ENCODE results near the gene RITA1. TPM values are rescaled to one million over a fixed set of nuclear protein-coding genes. Genes with fewer than 3 reads are reported as not detected.
"Not testable (repeated sequence)": the region's sequence is repeated elsewhere in the genome, so short reads cannot be mapped to it uniquely, and the experiment has no call there.

Gene RITA1, protein sequence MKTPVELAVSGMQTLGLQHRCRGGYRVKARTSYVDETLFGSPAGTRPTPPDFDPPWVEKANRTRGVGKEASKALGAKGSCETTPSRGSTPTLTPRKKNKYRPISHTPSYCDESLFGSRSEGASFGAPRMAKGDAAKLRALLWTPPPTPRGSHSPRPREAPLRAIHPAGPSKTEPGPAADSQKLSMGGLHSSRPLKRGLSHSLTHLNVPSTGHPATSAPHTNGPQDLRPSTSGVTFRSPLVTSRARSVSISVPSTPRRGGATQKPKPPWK
- 16.3 TPM for total RNA-seq
- long read RNA-seq, transcript RITA1-201 (4 exons, 2,053 nt) = major isoform, 42 of 60 reads
- long read RNA-seq, transcript RITA1-202 (4 exons, 2,041 nt) = minor isoform, 6 of 60 reads
- long read RNA-seq, partial matches to known transcripts = 8 of 60 reads
- long read RNA-seq, other reads (novel, unspliced or antisense) = 0 of 60 reads

DNA sequence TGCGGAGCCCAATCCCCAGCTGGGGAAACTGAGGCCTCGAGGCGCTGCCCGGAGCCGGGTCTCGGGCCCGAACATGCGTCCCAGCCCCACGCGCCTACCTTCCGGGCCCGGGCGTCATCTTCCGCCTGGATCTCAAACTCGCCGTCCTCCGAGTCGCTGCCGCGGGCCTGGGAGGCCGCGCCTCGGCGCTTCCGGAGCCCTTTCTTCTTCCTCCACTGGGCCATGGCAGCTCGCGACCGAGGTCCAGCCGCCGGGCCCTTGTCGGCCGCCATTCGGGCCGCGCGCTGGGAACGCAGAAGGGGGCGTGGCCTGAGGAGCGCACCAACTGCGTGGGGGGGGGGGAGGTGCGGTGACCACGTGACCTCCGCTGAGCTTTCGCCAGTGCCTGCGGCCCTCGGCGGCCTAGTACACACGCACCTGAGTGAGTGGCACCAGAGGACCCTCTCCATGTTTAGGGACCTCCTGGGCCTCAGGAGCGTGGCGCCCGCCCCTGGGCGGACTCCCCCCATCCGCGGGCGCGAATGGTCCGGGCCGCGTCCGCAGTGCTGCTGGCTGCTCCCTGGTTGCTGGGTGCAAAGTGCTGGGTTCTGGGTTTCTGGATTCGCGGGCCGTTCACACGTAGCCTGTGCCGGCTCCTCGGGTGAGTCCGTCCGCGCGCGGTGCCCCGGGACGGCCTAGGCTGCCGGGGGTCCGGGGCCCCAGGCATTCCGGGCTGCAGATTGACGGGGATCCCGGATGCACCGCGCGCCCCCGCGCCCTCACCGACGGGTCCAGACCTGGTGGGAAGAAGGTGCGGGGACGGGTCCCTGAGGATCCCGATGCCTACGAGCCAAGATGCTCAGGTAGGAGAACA lies at the start of gene RITA1, which contains the start of gene DDX54:
Gene RITA1, plus strand, starts transcription at position 542 of the 853 bp plus-strand sequence. CDS start 1,026 bp downstream, outside the sequence.
Gene DDX54, minus strand, starts transcription at position 299 of the 853 bp plus-strand sequence. Its CDS starts 27 bp downstream, at position 272.
- DNase-seq = peak; percentile 85
- intact Hi-C loops (cut with DNase I) = loop anchor here (10.0 kb wide), 1 partner anchor 239 kb away; the partner anchor contains the start of gene SDSL
- ATAC-seq (ENCODE audit: poor library complexity) = peak; percentile 94

DNA sequence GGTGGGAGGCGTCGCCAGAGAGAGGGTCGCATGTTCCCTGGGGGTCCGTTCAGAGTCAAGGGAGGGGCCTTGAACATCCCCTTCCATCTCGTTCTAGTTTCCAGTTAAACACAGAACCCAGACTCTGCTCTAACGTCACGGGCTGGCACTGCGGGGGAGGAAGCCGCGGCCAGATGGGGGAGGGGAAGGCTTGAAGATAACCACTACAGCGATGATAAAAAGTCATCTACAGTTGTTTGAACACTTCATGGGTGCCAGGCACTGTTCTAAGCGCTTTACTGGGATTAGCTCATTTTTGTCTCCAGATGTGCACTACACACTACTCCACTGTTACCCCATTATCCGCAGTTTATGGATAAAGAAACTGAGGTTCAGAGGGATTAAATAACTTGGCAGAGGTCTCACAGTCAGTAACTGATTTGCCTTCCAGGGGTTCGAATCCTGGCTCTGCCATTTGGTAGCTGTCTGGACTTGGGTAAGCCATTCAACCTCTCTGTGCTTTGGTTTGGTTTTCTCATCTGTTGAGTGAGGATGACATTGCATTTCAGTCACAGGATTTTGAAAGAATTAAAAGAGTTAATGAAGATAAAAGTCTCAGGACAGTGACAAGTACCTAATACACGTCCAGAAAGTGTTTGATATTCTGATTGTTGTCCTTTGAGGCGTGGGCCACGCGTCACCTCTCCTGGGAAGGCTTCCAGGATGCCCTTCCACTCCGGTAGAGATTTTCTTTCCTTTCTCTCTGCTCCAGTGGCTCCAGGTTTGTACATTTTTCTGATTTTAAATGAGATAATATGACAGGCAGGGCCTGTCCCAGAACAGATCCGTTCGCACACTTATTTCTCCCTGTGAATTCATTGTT lies 49.2 kb upstream of the RITA1 start:
- ATAC-seq (ENCODE audit: poor library complexity) (no peak), DNase-seq (peak; percentile 35)
- intact Hi-C loops (cut with DNase I) = no loop called here

DNA sequence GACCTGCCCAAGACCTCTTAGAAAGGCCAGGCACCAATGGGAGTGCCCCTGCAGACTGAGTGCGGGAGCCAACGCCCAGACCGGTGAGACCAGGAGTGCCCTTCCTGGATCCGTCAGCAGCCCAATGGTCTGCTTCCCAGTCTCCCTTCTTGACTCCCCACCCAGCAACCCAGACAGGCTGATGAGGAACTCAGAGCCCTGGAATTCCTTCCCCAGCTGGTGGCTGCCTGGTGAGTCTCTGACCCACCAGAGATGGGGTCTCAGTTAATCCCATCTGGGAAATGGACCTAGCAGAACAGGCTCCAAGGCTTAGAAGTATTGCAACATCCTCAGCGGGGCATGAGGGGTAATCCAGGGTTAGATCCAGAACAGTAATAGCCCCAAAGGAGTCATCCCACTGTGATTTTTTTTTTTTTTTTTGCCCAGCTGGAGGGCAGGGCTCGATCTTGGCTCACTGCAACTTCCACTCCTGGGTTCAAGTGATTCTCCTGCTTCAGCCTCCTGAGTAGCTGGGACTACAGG lies 48.5 kb upstream of the RITA1 start:
- peak; percentile 37 for DNase-seq
- no peak for ATAC-seq (ENCODE audit: poor library complexity)

DNA sequence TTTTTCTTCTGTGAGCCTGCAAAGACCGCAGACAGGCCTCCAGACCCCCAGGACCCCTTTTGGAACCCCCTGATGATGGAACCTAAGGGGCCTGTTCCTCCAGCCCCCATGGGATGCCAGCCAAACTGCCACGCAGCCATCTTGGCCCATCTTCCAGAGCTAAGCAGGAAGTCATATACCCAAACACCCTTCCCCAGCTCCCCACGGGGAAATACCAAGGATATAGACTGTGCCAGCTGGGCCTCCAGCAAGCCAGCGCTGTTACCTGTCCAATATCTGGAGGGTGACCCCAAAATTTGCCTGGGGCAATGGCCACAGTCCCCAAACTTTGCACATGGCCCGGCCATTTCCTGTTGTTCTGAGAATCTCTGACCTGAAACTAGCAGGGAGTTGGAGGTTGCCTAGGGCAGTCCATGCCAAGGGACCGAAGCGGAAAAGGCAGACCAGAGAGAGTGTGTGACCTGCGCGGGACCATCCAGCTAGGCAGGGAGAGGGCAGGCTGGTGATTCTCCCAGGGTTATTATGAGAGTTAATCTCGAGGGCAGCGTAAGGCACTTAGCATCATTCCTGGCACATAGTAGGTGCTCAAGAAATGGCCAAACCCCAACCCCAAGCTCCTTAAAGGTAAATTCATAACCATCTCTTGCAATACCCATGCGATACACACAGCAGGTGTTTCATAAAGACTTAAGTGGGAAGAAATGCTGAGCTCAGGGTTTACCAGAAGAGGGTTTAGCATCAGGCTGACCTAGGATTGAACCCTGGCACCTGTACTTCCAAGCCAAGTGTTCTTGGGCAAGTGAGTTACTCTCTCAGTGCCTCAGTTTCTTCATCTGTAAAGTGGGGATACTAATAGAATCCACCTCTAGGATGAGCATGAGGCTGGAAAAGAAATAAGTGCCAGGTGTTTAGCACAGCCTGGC lies 47.4 kb upstream of the RITA1 start:
- intact Hi-C loops (cut with DNase I) = no loop called here
- no peak for ATAC-seq (ENCODE audit: poor library complexity)
- DNase-seq = peak; percentile 8

More for the DNA sequence above, 48.5 kb upstream of the RITA1 start:
- intact Hi-C loops (cut with DNase I) = no loop called here

DNA sequence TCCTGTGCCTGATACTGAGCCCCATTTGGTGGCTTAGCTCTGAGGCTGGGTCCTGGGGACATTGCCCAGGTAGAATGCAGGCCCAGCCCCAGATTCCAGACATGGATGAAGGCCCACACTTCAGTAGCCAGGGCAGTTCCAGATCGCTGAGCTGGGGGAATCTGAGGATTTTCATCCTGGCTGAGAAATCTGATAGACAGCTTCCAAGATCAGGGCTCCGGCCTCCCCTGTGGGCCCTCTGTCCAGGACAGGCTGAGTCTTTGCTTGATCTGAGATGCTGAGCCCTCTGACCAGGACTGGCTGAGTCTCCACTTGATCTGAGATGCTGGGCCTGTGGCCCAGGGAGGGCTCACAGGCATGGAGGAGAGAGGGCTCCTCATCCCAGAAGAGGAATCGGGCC lies 46.7 kb upstream of the RITA1 start:
- ATAC-seq (ENCODE audit: poor library complexity) = no peak
- intact Hi-C loops (cut with DNase I) = no loop called here
- DNase-seq = peak; percentile 39

DNA sequence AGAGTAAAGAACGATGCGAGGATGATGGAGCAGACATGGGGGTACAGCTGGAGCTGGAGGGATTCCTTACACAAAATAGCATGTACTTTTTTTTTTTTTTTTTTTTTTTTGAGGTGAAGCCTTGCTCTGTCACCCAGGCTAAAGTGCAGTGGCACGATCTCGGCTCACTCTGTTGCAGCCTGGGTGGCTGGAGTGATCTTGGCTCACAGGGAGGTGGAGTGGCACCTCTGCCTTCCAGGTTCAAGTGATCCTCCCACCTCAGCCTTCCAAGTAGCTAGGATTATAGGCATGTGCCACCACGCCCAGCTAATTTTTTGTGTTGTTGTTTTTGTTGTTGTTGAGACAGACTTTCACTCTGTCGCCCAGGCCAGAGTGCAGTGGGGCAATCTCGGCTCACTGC lies 44.8 kb upstream of the RITA1 start:
- DNase-seq = peak; percentile 17
- ATAC-seq (ENCODE audit: poor library complexity) = no peak

DNA sequence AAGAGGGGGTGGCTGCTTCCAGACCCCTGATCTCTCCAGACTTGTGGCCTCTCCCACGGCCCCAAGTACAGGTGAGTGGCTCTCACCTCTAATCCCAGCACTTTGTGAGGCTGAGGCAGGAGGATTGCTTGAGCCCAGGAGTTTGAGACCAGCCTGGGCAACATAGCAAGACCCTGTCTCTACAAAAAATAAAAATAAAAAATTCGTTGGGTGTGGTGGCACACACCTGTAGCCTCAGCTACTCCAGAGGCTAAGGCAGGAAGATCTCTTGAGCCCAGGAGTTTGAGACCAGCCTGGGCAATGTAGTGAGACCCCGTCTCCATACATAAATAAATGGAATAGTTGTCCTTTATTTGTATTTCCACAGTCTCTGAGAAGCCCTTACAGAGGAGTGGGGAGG lies 43.8 kb upstream of the RITA1 start:
- intact Hi-C loops (cut with DNase I); ATAC-seq (ENCODE audit: poor library complexity): not testable (repeated sequence)
- DNase-seq = peak; percentile 9

More for the DNA sequence above, 44.8 kb upstream of the RITA1 start:
- intact Hi-C loops (cut with DNase I) = no loop called here

DNA sequence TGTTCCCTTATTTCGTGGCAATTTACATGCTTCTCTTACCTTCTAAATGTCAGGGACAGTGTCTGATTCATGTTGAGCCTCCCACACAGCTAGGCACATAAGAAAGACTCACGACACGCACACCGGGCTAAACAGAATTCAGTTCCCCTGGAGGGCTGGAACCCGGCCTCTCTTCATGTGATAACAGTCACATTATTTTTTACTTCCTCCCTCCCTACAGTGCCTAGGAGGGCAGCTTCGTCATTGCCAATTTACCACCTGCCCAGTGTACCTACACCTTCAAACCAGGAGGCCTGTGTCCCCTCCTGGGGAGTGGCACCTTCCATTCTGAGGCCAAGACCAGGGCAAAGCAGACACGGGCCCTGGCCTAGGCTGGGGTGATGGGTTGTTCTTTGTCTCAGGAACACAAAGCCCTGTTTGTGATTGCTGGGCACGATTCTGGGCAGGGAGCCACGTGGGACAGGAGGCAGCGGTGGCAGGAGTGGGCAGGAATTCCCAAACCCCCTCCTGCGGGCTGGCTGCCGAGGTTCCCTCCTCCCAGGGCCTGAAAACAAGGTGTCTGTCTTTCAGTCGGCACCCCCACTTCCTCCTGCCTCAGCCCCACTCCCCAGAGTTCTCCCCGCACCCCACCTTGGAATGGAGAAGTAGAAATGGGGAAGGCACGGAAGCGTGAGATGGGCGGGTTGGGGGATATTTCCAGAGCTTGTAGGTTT lies 43.2 kb upstream of the RITA1 start:
- intact Hi-C loops (cut with DNase I) = no loop called here
- ATAC-seq (ENCODE audit: poor library complexity) = peak; percentile 83

DNA sequence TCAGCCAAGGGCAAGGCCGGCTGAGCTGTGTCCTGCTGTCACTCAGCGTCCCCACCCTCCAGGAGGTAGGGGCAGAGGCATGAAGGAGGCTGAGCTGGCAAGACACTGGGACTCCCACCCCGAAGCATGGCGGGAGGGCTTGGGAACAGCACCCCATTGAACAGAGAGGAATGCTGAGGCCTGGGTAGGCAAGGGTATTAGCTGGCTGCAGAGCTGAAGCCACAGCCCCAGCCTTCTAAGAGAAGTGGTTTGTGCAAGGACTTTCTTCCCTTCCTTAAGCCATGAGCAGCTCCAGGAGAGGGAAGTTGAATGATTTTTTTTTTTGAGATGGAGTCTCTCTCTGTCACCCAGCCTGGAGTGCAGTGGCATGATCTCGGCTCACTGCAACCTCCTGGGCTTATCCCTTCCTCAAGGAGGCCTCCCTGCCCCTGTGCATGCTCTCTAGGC lies 42.6 kb upstream of the RITA1 start:
- intact Hi-C loops (cut with DNase I) = no loop called here
- no peak for DNase-seq
- ATAC-seq (ENCODE audit: poor library complexity) = peak; percentile 59

More for the DNA sequence above, 43.2 kb upstream of the RITA1 start:
- DNase-seq = peak; percentile 57

DNA sequence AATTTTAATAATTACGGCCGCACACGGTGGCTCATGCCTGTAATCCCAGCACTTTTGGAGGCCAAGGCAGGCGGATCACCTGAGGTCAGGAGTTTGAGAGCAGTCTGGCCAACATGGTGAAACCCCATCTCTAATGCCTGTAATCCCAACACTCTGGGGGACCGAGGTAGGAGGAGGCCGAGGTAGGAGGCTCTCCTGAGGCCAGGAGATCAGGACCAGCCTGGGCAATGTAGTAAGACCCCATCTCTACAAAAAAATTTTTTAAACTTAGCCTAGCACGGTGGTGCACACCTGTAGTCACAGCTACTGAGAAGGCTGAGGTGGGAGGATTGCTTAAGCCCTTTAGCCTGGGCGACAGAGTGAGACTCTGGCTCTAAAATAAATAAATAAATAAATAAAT lies 41.6 kb upstream of the RITA1 start:
- intact Hi-C loops (cut with DNase I) = no loop called here
- DNase-seq (peak; percentile 6), ATAC-seq (ENCODE audit: poor library complexity) (no peak)

DNA sequence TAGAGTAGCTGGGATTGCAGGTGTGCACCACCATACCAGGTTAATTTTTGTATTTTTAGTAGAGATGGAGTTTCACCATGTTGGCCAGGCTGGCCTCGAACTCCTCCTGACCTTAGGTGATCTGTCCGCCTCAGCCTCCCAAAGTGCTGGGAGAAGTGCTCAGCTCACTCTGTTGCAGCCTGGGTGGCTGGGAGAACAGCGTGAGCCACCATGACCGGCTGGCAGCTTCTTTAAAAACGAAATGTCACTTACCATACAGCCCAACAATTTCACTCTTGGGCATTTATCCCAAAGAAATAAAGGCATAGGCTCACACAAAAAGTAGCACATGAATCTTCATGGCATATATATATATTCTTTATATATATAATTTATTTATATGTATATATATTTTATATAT lies 40.7 kb upstream of the RITA1 start:
- DNase-seq (no peak), ATAC-seq (ENCODE audit: poor library complexity) (no peak)
- intact Hi-C loops (cut with DNase I) = no loop called here

DNA sequence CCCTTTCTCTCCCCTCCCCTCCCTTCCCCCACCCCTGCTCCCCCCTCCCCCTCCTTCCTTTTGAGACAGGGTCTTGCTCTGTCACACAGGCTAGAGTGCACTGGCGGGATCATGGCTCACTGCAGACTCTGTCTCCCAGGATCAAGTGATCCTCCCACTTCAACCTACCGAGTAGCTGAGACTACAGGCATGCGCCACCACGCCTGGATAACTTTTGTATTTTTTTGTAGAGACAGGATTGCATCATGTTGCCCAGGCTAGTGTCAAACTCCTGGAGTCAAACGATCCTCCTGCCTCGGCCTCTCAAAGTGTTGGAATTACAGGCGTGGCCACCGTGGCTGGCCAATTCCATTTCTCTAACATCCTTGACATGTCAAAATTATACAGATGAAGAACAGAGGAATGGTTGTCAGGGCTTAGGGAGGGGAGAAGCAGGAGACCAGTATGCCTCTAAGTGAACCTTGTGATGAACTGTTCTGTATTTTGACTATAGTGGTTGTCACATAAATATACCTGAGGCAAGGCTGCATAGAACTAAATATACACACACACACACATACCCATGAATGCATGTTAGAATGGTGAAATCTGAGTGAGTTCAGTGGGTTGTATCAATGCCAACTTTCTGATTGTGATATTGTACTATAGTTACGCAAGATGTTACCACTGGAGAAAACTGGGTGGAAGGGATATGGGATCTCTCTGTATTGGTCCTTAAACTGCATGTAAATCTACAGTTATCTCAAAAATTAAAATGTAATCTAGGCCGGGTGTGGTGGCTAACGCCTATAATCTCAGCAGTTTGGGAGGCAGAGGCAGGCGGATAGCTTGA lies 39.6 kb upstream of the RITA1 start:
- ATAC-seq (ENCODE audit: poor library complexity) = no peak
- peak; percentile 10 for DNase-seq
- intact Hi-C loops (cut with DNase I) = no loop called here

DNA sequence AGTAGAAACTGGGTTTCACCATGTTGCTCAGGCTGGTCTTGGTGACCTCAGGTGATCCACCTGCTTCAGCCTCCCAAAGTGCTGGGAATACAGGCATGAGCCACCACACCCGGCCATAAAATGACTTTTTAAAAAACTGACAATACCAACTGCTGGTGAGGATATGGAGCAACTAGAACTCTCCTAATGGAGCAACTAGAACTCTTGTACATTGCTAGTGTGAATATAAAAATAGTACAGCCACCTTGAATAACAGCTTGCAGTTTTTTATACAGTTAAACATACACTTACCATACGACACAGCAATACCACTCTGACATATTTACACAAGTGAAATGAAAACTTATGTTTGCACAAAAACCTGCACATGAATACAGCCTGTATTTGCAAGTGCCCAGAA lies 38.5 kb upstream of the RITA1 start:
- ATAC-seq (ENCODE audit: poor library complexity) (no peak), DNase-seq (no peak)
- intact Hi-C loops (cut with DNase I) = no loop called here

DNA sequence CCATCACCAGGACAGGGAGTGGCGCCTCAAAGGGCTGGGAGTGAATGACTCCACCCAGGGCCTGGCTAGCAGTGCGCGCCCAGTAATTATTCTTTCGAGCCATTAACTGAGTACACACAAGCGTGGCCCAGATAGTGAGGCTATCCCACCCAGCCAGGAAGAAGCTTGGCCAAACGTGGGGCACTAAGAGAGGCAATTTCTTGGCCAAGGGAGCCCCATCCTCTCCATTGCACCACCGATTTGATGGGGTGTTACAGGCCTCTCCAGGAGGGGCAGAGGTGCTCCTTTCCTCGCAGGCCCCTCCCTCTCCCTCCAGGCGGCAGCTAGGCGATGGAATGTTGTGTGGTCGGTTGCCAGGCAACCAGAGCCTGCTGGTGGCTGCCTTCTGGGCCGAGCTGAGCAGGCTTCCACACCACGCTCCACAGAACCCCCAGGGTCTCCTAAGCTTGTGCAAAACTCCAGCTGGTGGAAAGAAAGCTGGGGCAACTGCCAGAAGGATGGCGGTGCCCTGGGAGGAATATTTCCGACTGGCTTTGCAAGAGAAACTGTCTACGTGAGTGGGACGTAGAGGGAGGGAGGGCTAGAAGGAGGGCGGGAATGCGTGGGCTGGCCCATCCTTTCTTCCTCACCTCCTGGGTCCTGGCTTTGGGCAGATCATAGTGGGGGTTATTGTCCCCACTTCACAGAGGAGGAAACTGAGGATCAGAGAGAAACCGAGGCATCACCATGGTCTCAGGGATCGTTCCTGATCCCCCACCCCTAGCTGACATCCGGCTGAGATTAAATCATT lies 36.0 kb upstream of the RITA1 start, which contains the start of gene CFAP73:
Gene CFAP73, plus strand, starts transcription at position 364 of the 790 bp plus-strand sequence. Its CDS starts 134 bp downstream, at position 498.
- ATAC-seq (ENCODE audit: poor library complexity) (peak; percentile 81), DNase-seq (peak; percentile 82)
- intact Hi-C loops (cut with DNase I) = loop anchor here (5.0 kb wide), 1 partner anchor 102 kb away; no protein-coding TSS in a partner anchor

DNA sequence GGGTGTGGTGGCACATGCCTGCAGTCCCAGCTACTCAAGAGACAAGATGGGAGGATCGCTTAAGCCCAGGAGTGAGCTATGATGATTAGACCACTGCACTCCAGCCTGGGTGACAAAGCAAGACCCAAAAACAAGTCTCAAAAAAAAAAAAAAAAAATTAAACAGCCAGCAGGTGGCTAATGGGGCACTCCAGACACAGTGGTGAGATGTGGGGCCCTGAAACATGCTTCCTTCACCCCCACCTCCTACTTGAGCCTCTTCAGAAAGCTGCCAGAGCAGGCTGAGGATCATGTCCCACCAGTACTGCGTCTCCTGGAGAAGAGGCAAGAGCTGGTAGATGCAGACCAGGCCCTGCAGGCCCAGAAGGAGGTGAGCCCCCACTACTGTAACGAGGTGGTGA lies 33.9 kb upstream of the RITA1 start:
- DNase-seq (no peak), ATAC-seq (ENCODE audit: poor library complexity) (no peak)
- intact Hi-C loops (cut with DNase I) = loop anchor here (5.0 kb wide), 1 partner anchor 104 kb away; no protein-coding TSS in a partner anchor

Data from Right ventricle myocardium superior (tissue), 1 donor.